ENCODE measurements around the gene SLC25A12. TPM values are rescaled to one million over a fixed set of nuclear protein-coding genes. Genes with fewer than 3 reads are reported as not detected.

The SLC25A12 gene
- total and polyA plus RNA-seq, 2 of the 13 experiments (the other 11 are each of a cell fraction or from before 2014, with no cell fraction given): 8.1 to 15.9 TPM

GRCh38 chr2:171893824-171894611 lies at the start of gene SLC25A12 (continued):
- TF ChIP-seq ZNF354B (CRISPR knock-in tag; IDR thresholded peaks at IDR 0.05) (peak; percentile 52; the same call in 1 of the 2 replicates), ZNF547 (CRISPR knock-in tag; IDR thresholded peaks at IDR 0.05) (0 out of 2 replicates have a peak, but pooled peaks have one; percentile 81), MTF2 (CRISPR knock-in tag; IDR thresholded peaks at IDR 0.05; ENCODE audit: borderline replicate concordance) (peak; percentile 53; the same call in 1 of the 2 replicates), ERF (CRISPR knock-in tag; IDR thresholded peaks at IDR 0.05) (peak; percentile 47; the same call in 1 of the 2 replicates), MIER2 (CRISPR knock-in tag; IDR thresholded peaks at IDR 0.05) (no peak), HNRNPL (IDR thresholded peaks at IDR 0.05; ENCODE audit: low read depth, low read length) (no peak), TCF12 (IDR thresholded peaks at IDR 0.05) (no peak), TCF12 (CRISPR knock-in tag; IDR thresholded peaks at IDR 0.05) (no peak), ZFP36L1 (CRISPR knock-in tag; IDR thresholded peaks at IDR 0.05) (no peak), ZNF724P (CRISPR knock-in tag; IDR thresholded peaks at IDR 0.05; ENCODE audit: borderline replicate concordance) (no peak), TAF1 (CRISPR knock-in tag; IDR thresholded peaks at IDR 0.05) (peak; percentile 60; the same call in 1 of the 2 replicates), ZNF577 (CRISPR knock-in tag; IDR thresholded peaks at IDR 0.05; ENCODE audit: borderline replicate concordance, low read depth) (0 out of 2 replicates have a peak, but pooled peaks have one; percentile 56), ZNF280D (CRISPR knock-in tag; IDR thresholded peaks at IDR 0.05) (0 out of 2 replicates have a peak, but pooled peaks have one; percentile 5), CBX5 (CRISPR knock-in tag; IDR thresholded peaks at IDR 0.05; ENCODE audit: borderline replicate concordance) (no peak), HMG20A (CRISPR knock-in tag; IDR thresholded peaks at IDR 0.05; ENCODE audit: borderline replicate concordance) (no peak), THAP8 (CRISPR knock-in tag; IDR thresholded peaks at IDR 0.05; ENCODE audit: borderline replicate concordance) (0 out of 2 replicates have a peak, but pooled peaks have one; percentile 40), ELF4 (CRISPR knock-in tag; IDR thresholded peaks at IDR 0.05; ENCODE audit: borderline replicate concordance) (no peak), ZBTB1 (CRISPR knock-in tag; IDR thresholded peaks at IDR 0.05; ENCODE audit: borderline replicate concordance) (no peak), ZBTB7B (CRISPR knock-in tag; IDR thresholded peaks at IDR 0.05) (peak; percentile 69), NONO (IDR thresholded peaks at IDR 0.05) (no peak), NONO (CRISPR knock-in tag; conservative IDR thresholded peaks at IDR 0.05) (no peak), XRCC5 (optimal IDR thresholded peaks at IDR 0.05; ENCODE audit: low read length) (peak; percentile 42), ZKSCAN8 (CRISPR knock-in tag; IDR thresholded peaks at IDR 0.05; ENCODE audit: borderline replicate concordance) (no peak), ZNF138 (CRISPR knock-in tag; IDR thresholded peaks at IDR 0.05; ENCODE audit: low read depth) (0 out of 2 replicates have a peak, but pooled peaks have one; percentile 37), CTCF (CRISPR knock-in tag; IDR thresholded peaks at IDR 0.05) (no peak), ZNF329 (CRISPR knock-in tag; IDR thresholded peaks at IDR 0.05; ENCODE audit: low read depth) (no peak)
